SK-N-MC (cell line): ENCODE results near the gene TBC1D7.

Source experiments
- DNase-seq: peaks from one replicate; pipeline ENCODE4 v3.0.0-alpha.2; 2011; ENCODE audit warnings: low read depth, low spot score
- H3K27ac ChIP-seq: fragments of 200-600 bp; sonication (generic); 2 replicates; pipeline ENCODE4 v1.5.1; 2016; ENCODE audit warnings: mixed run types
- H3K36me3 ChIP-seq: fragments of 200-600 bp; sonication (generic); 2 replicates; pipeline ENCODE4 v1.6.1; 2017; ENCODE audit warnings: antibody characterized with exemption, low read length, mixed read lengths; ENCODE audit not compliant: insufficient read depth
- H3K4me3 ChIP-seq: fragments of 200-600 bp; sonication (generic); 2 replicates; pipeline ENCODE4 v1.5.1; 2016
- H3K9ac ChIP-seq: fragments of 200-600 bp; sonication (generic); 2 replicates; pipeline ENCODE4 v1.8.0; 2017; ENCODE audit warnings: mixed run types, mixed read lengths; ENCODE audit not compliant: insufficient read length
- H3K9me3 ChIP-seq: fragments of 200-600 bp; sonication (generic); 2 replicates; pipeline ENCODE4 v1.6.1; 2017; ENCODE audit warnings: low read depth, mild to moderate bottlenecking, antibody characterized with exemption, low read length, moderate library complexity, mixed read lengths
- EZH2 ChIP-seq: fragments of 200-600 bp; sonication (generic); IDR thresholded peaks from one replicate; pipeline ENCODE4 v1.6.1; 2017; ENCODE audit warnings: antibody characterized with exemption
- FOXP2 ChIP-seq: optimal IDR thresholded peaks from 2 replicates; pipeline ENCODE3; 2011; ENCODE audit warnings: mild to moderate bottlenecking, moderate library complexity; ENCODE audit not compliant: insufficient read depth; ENCODE audit errors: extremely low read length, control extremely low read depth
- POLR2AphosphoS5 ChIP-seq: IDR thresholded peaks from 2 replicates; pipeline ENCODE4 v1.6.1; 2012; ENCODE audit warnings: mild to moderate bottlenecking, low read depth, low read length, borderline replicate concordance

The TBC1D7 gene

GRCh38 chr6:13272131-13273046 is 55.9 kb downstream of the TBC1D7 start:
- no peak overlapping the region for H3K27ac ChIP-seq
- DNase-seq, result no peak
- no peaks in the 10 kb centered on the region for H3K9me3 ChIP-seq
- H3K4me3 ChIP-seq, result no peak overlapping the region
- no peaks in the 10 kb centered on the region for H3K36me3 ChIP-seq
- H3K9ac ChIP-seq, result no peak overlapping the region
- TF ChIP-seq POLR2AphosphoS5, result no peak
- no peak for TF ChIP-seq FOXP2
- no peak for TF ChIP-seq EZH2

DNA sequence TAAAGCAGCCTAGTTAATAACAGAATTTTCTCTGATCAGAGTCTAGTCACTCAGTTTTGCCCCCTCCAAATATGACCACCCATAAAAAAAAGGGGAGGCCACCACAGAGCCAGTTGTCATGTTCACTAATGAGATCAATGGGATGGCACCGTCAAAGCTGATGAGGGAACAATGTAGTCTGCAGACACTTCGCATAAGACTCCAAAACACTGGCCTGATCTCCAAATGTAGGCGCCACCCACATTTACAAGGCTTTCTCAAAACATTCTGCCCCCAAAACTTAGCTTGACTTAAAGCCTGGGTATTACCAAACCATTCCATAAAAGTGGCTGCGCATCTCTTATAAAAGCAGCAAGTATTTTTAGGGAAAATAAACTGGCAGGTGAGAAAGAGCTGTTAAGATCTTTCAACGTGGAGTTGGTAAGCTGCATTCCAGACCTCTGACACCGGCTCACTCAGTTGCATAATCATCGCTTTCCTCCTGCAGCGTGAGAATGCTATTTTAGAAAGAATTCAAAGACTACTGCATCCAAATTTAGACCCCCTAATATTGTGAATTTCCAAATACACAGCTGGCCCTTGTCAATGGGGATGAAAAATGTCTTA is 59.3 kb downstream of the TBC1D7 start:
- Histone ChIP-seq H3K27ac (no peak overlapping the region), H3K36me3 (no peaks in the 10 kb centered on the region), H3K9me3 (no peaks in the 10 kb centered on the region), H3K4me3 (no peak overlapping the region), H3K9ac (no peak overlapping the region)
- TF ChIP-seq FOXP2, result no peak
- no peak for TF ChIP-seq EZH2
- TF ChIP-seq POLR2AphosphoS5, result no peak
- DNase-seq, result no peak

- Histone ChIP-seq H3K36me3 (no peaks in the 10 kb centered on the region), H3K9ac (no peak overlapping the region), H3K9me3 (no peaks in the 10 kb centered on the region), H3K27ac (no peak overlapping the region), H3K4me3 (no peak overlapping the region)
- DNase-seq, result no peak
- TF ChIP-seq POLR2AphosphoS5 (no peak), EZH2 (no peak), FOXP2 (no peak)
Measured at GRCh38 chr6:13267142-13267651, 61.1 kb downstream of the TBC1D7 start.

DNA sequence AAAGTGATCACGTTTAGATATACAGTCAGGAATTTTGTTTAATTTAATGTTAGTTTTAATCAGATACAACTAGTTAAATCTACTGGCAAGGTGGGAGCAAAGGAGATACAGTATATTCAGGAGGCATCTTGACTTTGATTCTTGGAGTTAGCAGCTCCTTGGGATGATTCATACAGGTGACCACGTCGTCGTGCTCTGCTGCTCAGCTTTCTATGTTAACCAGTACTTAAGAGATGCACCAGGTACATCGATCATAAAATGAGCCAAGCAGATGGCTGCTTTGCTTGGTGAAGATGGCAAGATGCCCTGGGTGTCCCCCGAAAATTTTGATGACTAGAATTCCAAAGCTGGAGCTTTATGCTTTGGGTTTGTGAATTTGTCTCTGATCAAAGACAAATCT is 64.7 kb downstream of the TBC1D7 start:
- no peaks in the 10 kb centered on the region for H3K9me3 ChIP-seq
- DNase-seq, result no peak
- no peak overlapping the region for H3K4me3 ChIP-seq
- no peak overlapping the region for H3K9ac ChIP-seq
- TF ChIP-seq POLR2AphosphoS5 (no peak), EZH2 (no peak), FOXP2 (no peak)
- H3K27ac ChIP-seq, result no peak overlapping the region
- no peaks in the 10 kb centered on the region for H3K36me3 ChIP-seq

DNA sequence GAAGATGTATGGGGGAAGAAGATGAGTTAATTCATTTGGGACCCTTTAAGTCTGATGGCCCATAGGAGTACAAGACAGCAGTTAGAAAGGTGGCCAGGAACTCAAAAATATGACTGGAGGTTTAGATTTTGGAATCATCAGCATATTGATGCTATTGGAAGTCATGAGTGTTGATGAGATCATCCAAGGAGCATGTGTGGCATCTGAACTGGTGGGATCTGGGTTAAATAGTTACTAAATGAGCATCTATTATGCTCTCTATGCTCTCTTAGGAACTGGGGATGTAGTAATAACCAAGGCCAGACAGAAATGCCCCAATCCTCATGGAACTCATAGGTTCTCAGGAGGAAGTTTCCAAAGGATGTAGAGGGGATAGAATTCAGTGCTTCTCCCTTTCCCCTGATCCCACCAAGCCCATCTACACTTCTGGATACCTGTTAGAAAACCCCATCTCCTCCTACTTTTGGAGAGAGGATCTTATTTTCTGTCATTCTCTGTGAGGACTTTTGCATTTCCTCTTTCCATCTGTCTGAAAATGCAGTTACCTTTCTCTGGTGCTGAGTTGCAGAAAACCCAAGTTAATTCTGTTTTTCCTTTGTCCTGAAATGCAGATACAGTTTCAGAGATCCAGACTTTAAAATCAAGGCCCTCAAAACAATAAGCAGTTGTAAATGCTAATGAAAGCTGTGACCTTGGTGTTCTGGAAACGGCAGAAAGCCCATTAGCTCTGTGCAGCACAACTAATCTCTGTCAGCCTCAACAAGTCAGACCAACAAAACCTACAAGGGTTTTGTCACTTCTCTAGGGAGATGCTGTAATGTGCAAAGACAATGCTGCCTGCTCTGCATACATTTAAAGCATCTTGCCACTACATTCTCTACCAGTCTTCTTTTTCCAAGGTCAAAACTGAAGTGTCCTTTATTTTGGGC is 65.8 kb downstream of the TBC1D7 start:
- no peaks in the 10 kb centered on the region for H3K36me3 ChIP-seq
- no peak overlapping the region for H3K9ac ChIP-seq
- no peaks in the 10 kb centered on the region for H3K9me3 ChIP-seq
- H3K27ac ChIP-seq, result no peak overlapping the region
- H3K4me3 ChIP-seq, result no peak overlapping the region
- DNase-seq, result no peak
- TF ChIP-seq POLR2AphosphoS5 (no peak), EZH2 (no peak), FOXP2 (no peak)

- Histone ChIP-seq H3K4me3 (no peak overlapping the region), H3K27ac (no peak overlapping the region), H3K9me3 (no peaks in the 10 kb centered on the region), H3K9ac (no peak overlapping the region), H3K36me3 (no peaks in the 10 kb centered on the region)
- no peak for TF ChIP-seq POLR2AphosphoS5
- no peak for TF ChIP-seq EZH2
- no peak for TF ChIP-seq FOXP2
- DNase-seq, result no peak
Measured at GRCh38 chr6:13261464-13261994, 66.8 kb downstream of the TBC1D7 start.

- Histone ChIP-seq H3K4me3 (no peak overlapping the region), H3K9ac (no peak overlapping the region), H3K36me3 (no peaks in the 10 kb centered on the region), H3K9me3 (no peaks in the 10 kb centered on the region), H3K27ac (no peak overlapping the region)
- TF ChIP-seq POLR2AphosphoS5 (no peak), EZH2 (no peak), FOXP2 (no peak)
- DNase-seq, result no peak
Measured at GRCh38 chr6:13260831-13261230, 67.5 kb downstream of the TBC1D7 start.

DNA sequence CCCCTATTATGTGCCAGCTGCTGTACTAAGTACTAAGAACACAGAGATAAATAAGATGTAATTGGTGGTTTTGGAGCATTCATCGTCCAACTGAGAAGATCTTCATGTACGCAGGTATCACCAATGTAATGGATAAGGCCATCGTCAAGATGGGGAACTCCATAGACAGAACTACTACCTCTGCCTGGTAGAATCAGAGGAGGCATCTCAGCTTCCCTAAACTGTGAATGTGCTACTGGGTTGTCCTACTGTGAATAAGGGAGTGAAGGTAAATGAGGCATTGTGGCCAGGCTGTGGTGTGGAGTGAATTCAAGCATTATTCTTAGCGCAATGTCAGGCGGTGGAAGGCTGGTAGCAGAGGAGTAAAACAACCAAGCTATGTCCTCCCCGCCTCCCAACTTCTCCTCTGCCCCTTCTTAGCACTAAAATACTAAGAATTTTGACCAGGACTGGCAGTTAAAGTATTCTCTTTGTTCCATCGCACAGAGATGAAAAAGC is 68.2 kb downstream of the TBC1D7 start:
- no peak overlapping the region for H3K9ac ChIP-seq
- DNase-seq, result no peak
- H3K9me3 ChIP-seq, result no peaks in the 10 kb centered on the region
- no peak overlapping the region for H3K27ac ChIP-seq
- H3K4me3 ChIP-seq, result no peak overlapping the region
- H3K36me3 ChIP-seq, result no peaks in the 10 kb centered on the region
- no peak for TF ChIP-seq FOXP2
- no peak for TF ChIP-seq POLR2AphosphoS5
- no peak for TF ChIP-seq EZH2
